GM23248 (cell line): ENCODE measurements around the gene ARL13B.

Experiments used
- EZH2 ChIP-seq: fragments of 200-600 bp; sonication (generic); IDR thresholded peaks from 2 replicates; pipeline ENCODE4 v1.6.1; 2018; ENCODE audit warnings: antibody characterized with exemption, mild to moderate bottlenecking; ENCODE audit not compliant: insufficient read depth, poor library complexity, severe bottlenecking
- EZH2phosphoT487 ChIP-seq: fragments of 200-600 bp; sonication (generic); IDR thresholded peaks from 2 replicates; pipeline ENCODE4 v1.6.1; 2018; ENCODE audit warnings: antibody characterized with exemption, moderate library complexity, mild to moderate bottlenecking, low read depth; ENCODE audit not compliant: insufficient read depth

- TF ChIP-seq EZH2, result no peak
- TF ChIP-seq EZH2phosphoT487, result no peak
These were observed 82.8 kb downstream of the ARL13B start, which contains the start of the genes DHFR2 and NSUN3 for GRCh38 chr3:94062513-94063404.
